Parathyroid adenoma (tissue), 2 donors: ENCODE measurements around the gene SLC9C2.

ENCODE experiments used
- H2AFZ ChIP-seq: fragments of 300-600 bp; sonication (generic); one replicate; pipeline ENCODE4 v1.7.0; 2017; ENCODE audit warnings: antibody characterized with exemption, mild to moderate bottlenecking
- H3K27ac ChIP-seq: fragments of 300-600 bp; sonication (generic); one replicate; pipeline ENCODE4 v1.7.0; 2017
- H3K27me3 ChIP-seq: fragments of 300-600 bp; sonication (generic); one replicate; pipeline ENCODE4 v1.7.0; 2017; ENCODE audit warnings: low read length; ENCODE audit not compliant: control insufficient read depth, insufficient read depth
- H3K36me3 ChIP-seq: fragments of 300-600 bp; sonication (generic); one replicate; pipeline ENCODE4 v1.7.0; 2017; ENCODE audit warnings: low read length; ENCODE audit not compliant: control insufficient read depth, insufficient read depth
- H3K4me1 ChIP-seq: fragments of 300-600 bp; sonication (generic); one replicate; pipeline ENCODE4 v1.7.0; 2017; ENCODE audit warnings: control low read depth
- H3K4me2 ChIP-seq: fragments of 300-600 bp; sonication (generic); one replicate; pipeline ENCODE4 v1.7.0; 2017; ENCODE audit warnings: low read length
- H3K4me3 ChIP-seq: fragments of 300-600 bp; sonication (generic); one replicate; pipeline ENCODE4 v1.7.0; 2017; ENCODE audit warnings: low read depth, low read length
- H3K79me2 ChIP-seq: fragments of 300-600 bp; sonication (generic); one replicate; pipeline ENCODE4 v1.7.0; 2017; ENCODE audit warnings: control low read depth
- H3K9ac ChIP-seq: fragments of 300-600 bp; sonication (generic); one replicate; pipeline ENCODE4 v1.7.0; 2017; ENCODE audit warnings: mild to moderate bottlenecking
- H3K9me3 ChIP-seq: fragments of 300-600 bp; sonication (generic); one replicate; pipeline ENCODE4 v1.7.0; 2017; ENCODE audit warnings: low read length; ENCODE audit not compliant: control insufficient read depth
- CTCF ChIP-seq: fragments of 300-600 bp; sonication (generic); IDR thresholded peaks from one replicate; pipeline ENCODE4 v1.7.0; 2017; ENCODE audit warnings: antibody characterized with exemption, mild to moderate bottlenecking
- donor health status: primary hyperparathyroidism.

The SLC9C2 gene

GRCh38 chr1:173554089-173554488, 48.8 kb downstream of the SLC9C2 start:
- H3K9me3 ChIP-seq = no peaks in the 10 kb centered on the region

GRCh38 chr1:173553312-173553711, 49.6 kb downstream of the SLC9C2 start:
- Histone ChIP-seq H3K27me3 (no peaks in the 10 kb centered on the region), H3K27ac (no peak overlapping the region), H2AFZ (no peak overlapping the region), H3K4me1 (no peaks in the 10 kb centered on the region), H3K4me3 (no peak overlapping the region), H3K9ac (no peak overlapping the region), H3K9me3 (no peaks in the 10 kb centered on the region), H3K36me3 (no peaks in the 10 kb centered on the region), H3K4me2 (no peak overlapping the region), H3K79me2 (no peaks in the 10 kb centered on the region)
- TF ChIP-seq CTCF = no peak

More at GRCh38 chr1:173554089-173554488, 48.8 kb downstream of the SLC9C2 start:
- no peaks in the 10 kb centered on the region for H3K79me2 ChIP-seq
- H3K4me3 ChIP-seq = no peak overlapping the region
- no peak overlapping the region for H3K27ac ChIP-seq
- TF ChIP-seq CTCF = no peak
- no peaks in the 10 kb centered on the region for H3K36me3 ChIP-seq
- H3K4me1 ChIP-seq = peaks cover 3% of the 10 kb centered on the region
- no peak overlapping the region for H3K4me2 ChIP-seq
- H3K9ac ChIP-seq = no peak overlapping the region
- H3K27me3 ChIP-seq = no peaks in the 10 kb centered on the region
- H2AFZ ChIP-seq = no peak overlapping the region

GRCh38 chr1:173551699-173552098, 51.2 kb downstream of the SLC9C2 start:
- no peak overlapping the region for H2AFZ ChIP-seq
- H3K4me1 ChIP-seq = no peaks in the 10 kb centered on the region
- H3K4me2 ChIP-seq = no peak overlapping the region
- H3K9ac ChIP-seq = no peak overlapping the region
- H3K27me3 ChIP-seq = no peaks in the 10 kb centered on the region
- no peaks in the 10 kb centered on the region for H3K79me2 ChIP-seq
- TF ChIP-seq CTCF = no peak
- no peak overlapping the region for H3K4me3 ChIP-seq
- H3K36me3 ChIP-seq = no peaks in the 10 kb centered on the region
- H3K9me3 ChIP-seq = no peaks in the 10 kb centered on the region
- H3K27ac ChIP-seq = no peak overlapping the region

GRCh38 chr1:173549813-173550212, 53.1 kb downstream of the SLC9C2 start:
- H3K27ac ChIP-seq = no peak overlapping the region
- no peaks in the 10 kb centered on the region for H3K79me2 ChIP-seq
- TF ChIP-seq CTCF = no peak
- H3K27me3 ChIP-seq = no peaks in the 10 kb centered on the region
- H3K36me3 ChIP-seq = no peaks in the 10 kb centered on the region
- no peaks in the 10 kb centered on the region for H3K4me1 ChIP-seq
- no peak overlapping the region for H3K4me2 ChIP-seq
- no peak overlapping the region for H3K4me3 ChIP-seq
- no peak overlapping the region for H3K9ac ChIP-seq
- no peak overlapping the region for H2AFZ ChIP-seq
- H3K9me3 ChIP-seq = no peaks in the 10 kb centered on the region

- no peak overlapping the region for H3K4me2 ChIP-seq
- no peak overlapping the region for H3K27ac ChIP-seq
- no peaks in the 10 kb centered on the region for H3K79me2 ChIP-seq
- no peak overlapping the region for H3K9ac ChIP-seq
- no peak for TF ChIP-seq CTCF
- no peaks in the 10 kb centered on the region for H3K27me3 ChIP-seq
- H3K9me3 ChIP-seq = no peaks in the 10 kb centered on the region
- H3K4me1 ChIP-seq = no peaks in the 10 kb centered on the region
- no peaks in the 10 kb centered on the region for H3K36me3 ChIP-seq
- no peak overlapping the region for H3K4me3 ChIP-seq
- no peak overlapping the region for H2AFZ ChIP-seq
Measured at GRCh38 chr1:173545688-173546087, 57.2 kb downstream of the SLC9C2 start.
